H7 (cell line): ENCODE data around the gene PITHD1. TPM values are rescaled to one million over a fixed set of nuclear protein-coding genes. Genes with fewer than 3 reads are reported as not detected.
"Not testable (repeated sequence)": the region's sequence is repeated elsewhere in the genome, so short reads cannot be mapped to it uniquely, and the experiment has no call there.

Experiments used
- DNase-seq: peaks from one replicate; pipeline ENCODE4 v3.0.0; 2012
- H3K27me3 ChIP-seq: 2 replicates; pipeline ENCODE4 v1.6.0; 2011; ENCODE audit warnings: mild to moderate bottlenecking, low read length; ENCODE audit not compliant: control insufficient read depth, insufficient read depth
- H3K36me3 ChIP-seq: replicated peaks from 2 replicates; pipeline ENCODE4 v1.5.1; 2011; ENCODE audit warnings: low read length; ENCODE audit not compliant: control insufficient read depth, insufficient read depth
- H3K4me3 ChIP-seq: 2 replicates; pipeline ENCODE4 v1.5.1; 2011; ENCODE audit warnings: low read depth, mild to moderate bottlenecking, control low read depth, low read length, moderate library complexity; ENCODE audit not compliant: insufficient read depth
- total RNA-seq: library from RNA; depleted of rRNA; stranded (reverse); fragments of >200 nt; shearing (Covaris generic); gene quantifications from 2 replicates; pipeline ENCODE4 v1.2.3, GENCODE V29; 2014

Gene PITHD1
- total RNA-seq, 1 experiment from 2014 or later, result 125 TPM

DNA sequence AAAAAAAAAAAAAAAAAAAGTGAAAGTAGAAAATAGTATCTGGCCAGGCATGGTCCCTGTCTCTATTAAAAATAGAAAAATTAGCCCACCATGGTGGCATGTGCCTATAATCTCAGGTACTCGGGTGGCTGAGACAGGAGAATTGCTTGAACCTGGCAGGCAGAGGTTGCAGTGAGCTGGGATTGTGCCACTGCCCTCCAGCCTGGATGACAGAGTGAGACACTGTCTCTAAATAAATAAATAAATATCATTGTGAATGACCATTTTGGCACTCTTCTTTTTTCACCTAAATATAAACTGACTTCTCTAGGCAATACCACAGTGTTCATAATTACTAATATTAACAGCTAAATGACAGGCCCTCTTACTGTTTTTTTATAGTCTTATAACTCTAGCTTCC lies 20.4 kb upstream of the PITHD1 start:
- Histone ChIP-seq H3K27me3 (no peaks in the 10 kb centered on the region), H3K4me3 (no peak overlapping the region), H3K36me3 (peaks cover 51% of the 10 kb centered on the region)
- no peak for DNase-seq

DNA sequence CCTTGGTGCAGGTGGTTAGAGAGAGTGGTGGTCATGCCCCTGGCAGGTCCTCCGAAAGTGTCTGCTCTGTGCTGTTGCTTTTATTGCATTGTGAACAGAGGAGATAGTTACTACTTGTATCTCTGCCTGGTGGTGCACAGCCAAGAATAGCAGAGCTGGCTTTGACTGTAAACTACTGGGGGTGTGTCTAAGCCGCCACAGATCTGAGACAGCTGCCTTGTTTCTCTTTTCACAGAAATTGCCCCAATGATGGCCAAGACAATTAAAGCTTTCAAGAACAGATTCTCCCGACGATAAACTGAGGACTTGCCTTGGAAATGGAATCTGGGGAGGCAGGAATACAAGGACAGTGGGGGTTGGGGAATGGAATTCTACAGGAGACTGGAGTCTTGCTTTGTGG lies 18.9 kb upstream of the PITHD1 start:
- no peak overlapping the region for H3K4me3 ChIP-seq
- H3K27me3 ChIP-seq, result no peaks in the 10 kb centered on the region
- DNase-seq, result no peak
- H3K36me3 ChIP-seq, result peaks cover 41% of the 10 kb centered on the region

DNA sequence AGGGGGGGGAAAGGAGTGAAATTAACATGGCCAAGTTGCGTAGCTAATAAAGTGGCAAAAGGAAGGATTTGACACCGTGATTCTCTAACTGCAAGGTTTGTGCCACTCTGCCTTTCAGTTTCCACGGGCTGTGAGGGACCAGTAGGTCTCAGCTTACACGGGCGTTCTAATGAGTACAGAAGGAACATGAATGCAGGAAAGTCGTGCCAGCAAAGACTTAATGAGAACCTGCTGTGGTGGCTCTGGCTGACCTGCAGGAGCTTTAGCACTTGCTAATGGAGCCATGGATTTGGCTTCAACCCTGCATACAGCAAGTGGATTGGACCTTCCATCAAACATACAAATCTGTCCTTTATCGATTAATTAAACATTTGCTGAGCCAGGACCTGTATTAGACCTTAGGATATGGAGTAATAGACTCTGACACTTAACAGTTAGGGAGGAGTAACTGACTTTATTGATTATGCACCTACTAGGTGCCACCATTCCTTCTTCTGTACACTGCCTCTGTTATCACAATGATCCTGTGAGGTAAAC lies 15.1 kb upstream of the PITHD1 start:
- Histone ChIP-seq H3K27me3 (no peaks in the 10 kb centered on the region), H3K4me3 (no peak overlapping the region), H3K36me3 (peaks cover 20% of the 10 kb centered on the region)
- no peak for DNase-seq

DNA sequence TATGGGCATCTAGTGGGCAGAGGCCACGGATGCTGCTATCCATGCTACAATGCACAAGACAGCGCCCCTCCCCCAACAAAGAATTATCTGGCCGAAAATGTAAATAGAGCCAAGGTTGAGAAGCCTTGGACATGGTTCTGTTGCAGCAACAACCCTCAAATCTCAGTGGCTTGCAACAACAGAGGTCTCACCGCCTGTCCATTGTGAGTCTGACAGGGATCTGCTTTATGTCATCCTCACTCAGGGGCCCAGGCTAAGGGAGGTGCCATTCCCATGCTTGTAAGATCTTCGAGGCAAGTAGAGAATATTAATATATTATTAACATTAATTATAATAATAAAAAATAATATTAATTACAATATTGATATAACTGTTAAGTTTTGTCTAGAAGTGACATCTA lies 9.5 kb upstream of the PITHD1 start:
- Histone ChIP-seq H3K27me3 (no peaks in the 10 kb centered on the region), H3K4me3 (no peak overlapping the region), H3K36me3 (peaks cover 6% of the 10 kb centered on the region)
- no peak for DNase-seq

DNA sequence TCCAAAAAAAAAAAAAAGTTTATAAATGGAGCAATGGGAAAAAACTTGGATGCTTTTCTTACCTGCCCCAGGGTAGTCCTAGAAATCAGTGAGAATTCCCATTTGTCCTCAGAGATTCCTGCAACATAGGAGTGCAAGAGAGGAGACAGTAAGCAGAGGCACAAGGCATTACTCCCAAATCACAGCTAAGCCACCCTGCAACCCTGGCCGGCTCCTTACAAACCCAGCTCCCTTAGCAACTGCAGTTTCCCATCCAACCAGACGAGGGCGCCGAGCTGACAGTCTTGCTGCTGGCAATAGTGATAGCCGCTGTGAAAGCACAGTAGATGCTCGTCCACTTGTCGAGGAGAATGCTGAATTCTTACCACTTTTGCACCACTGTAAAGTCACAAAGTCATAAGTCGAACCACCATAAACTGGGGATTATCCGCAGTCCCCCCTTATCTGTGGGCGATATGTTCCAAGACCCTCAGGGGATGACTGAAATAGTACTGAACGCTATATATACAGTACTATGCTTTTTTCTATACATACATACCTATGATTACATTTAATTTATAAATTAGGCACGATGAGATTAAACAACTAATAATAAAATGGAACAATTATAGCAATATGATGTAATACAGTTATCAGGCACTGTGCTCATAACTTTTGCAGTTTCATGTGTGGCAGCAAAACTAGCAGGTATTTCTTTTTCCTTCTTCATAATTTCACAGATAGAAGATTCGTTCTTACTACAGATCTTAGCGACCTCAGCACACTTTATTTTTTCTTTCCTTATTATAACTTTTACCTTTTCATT lies 6.0 kb upstream of the PITHD1 start:
- Histone ChIP-seq H3K27me3 (no peaks in the 10 kb centered on the region), H3K4me3 (no peak overlapping the region), H3K36me3 (peaks cover 2% of the 10 kb centered on the region)
- DNase-seq, result peak; percentile 84

DNA sequence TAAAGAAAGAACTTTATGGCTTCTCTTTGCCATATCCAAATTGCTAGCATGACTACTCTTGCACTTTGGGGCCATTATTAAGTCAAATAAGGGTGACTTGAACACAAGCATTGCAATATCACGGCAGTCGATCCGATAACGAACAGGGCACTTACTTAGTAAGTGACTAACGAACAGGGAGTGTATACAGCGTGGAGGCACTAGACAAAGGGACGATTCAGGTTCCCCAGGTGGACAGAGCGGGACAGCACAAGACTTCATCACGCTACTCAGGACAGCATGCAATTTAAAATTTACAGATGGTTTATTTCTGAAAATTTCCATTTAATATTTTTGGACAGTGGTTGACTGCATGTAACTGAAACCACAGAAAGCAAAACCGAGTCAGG lies 5.4 kb upstream of the PITHD1 start:
- Histone ChIP-seq H3K36me3 (peaks cover 2% of the 10 kb centered on the region), H3K27me3 (no peaks in the 10 kb centered on the region), H3K4me3 (no peak overlapping the region)
- DNase-seq, result no peak

DNA sequence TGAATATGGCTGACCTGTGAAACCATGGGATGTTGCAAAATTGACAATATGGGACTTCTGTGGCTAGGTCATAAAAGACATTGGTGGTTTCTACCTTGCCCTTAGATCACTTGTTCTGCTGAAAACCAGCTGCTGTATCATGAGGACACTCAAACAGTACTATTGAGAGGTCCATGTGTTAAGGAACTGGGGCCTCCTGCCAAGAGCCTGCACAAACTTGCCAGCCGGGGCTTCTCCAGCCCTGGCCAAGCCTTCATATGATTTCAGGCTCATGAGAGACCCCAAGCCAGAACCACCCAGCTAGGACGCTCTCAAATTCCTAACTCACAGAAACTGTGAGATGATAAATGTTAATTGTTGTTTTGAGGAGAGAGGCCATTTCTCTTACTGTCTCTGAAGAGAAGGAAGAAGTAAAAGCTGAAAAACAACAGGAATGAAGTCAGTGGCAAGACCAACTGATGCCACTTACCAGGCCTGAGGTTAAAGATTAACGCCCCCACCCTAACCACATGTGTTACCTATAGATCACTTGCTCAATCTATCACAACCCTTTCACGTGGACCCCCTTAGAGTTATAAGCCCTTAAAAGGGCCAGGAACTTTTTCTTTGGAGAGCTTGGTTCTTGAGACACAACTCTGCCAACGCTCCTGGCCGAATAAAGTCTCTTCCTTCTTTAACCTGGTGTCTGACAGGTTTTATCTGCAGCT lies 3.9 kb upstream of the PITHD1 start:
- Histone ChIP-seq H3K27me3 (no peaks in the 10 kb centered on the region), H3K4me3 (no peak overlapping the region), H3K36me3 (peaks cover 2% of the 10 kb centered on the region)
- DNase-seq, result no peak

DNA sequence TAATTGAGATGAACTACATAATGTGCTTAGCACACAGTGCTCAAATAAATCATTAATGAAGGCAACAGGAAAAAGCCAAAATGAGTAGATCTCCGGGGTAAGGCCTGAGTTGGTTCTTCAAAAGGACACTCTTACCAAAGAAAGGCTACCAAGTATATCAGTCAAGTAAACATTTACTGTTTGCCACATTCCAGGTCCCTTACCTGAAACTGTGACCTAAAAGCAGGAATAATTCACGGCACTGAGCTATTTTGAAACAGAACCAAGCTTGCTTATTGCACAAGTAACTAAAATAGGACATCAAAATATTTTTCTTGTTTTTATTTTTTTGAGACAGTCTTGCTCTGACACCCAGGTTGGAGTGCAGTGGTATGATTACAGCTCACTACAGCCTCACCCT lies 2.0 kb upstream of the PITHD1 start:
- Histone ChIP-seq H3K27me3 (no peaks in the 10 kb centered on the region), H3K36me3 (peaks cover 3% of the 10 kb centered on the region; the same call in 1 of the 2 replicates), H3K4me3 (no peak overlapping the region)
- no peak for DNase-seq

DNA sequence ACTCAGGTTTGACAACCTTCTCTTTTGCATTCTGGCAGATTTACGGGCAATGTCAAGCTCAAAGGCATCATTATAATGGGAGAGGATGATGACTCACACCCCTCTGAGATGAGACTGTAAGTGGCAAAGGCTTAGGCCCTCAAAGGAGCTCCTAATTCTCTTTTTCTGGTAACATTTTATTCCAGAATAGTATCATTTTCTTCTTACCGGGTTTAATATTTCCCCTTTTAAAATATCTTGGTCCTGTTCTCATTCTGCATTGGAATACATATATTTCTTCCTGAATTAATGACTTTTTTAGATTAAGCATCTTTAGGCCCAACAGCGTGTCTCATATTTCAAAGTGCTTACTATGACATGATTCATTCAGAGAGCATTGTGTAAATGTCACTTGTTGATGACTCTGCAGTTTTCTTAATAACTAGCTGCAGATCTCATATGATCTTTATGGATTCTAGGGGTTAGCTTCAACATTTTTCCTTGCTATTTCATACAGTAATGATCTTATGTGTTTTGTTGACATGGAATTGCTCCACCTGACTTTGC lies 1.7 kb downstream of the PITHD1 start:
- H3K4me3 ChIP-seq, result no peak overlapping the region
- no peaks in the 10 kb centered on the region for H3K27me3 ChIP-seq
- H3K36me3 ChIP-seq, result peaks cover 5% of the 10 kb centered on the region; the same call in 1 of the 2 replicates
- no peak for DNase-seq

DNA sequence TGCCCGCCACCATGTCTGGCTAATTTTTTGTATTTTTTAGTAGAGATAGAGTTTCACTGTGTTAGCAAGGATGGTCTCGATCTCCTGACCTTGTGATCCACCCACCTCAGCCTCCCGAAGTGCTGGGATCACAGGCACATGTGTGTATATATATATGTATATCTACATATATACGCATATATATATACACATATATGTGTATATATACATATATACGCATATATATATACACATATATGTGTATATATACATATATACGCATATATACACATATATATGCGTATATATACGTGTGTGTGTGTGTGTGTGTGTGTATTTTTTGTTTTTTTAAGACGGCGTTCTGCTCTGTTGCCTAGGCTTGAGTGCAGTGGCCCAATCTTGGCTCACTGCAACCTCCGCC lies 4.9 kb downstream of the PITHD1 start:
- H3K27me3 ChIP-seq, DNase-seq, H3K4me3 ChIP-seq: not testable (repeated sequence)
- H3K36me3 ChIP-seq, result peaks cover 21% of the 10 kb centered on the region

DNA sequence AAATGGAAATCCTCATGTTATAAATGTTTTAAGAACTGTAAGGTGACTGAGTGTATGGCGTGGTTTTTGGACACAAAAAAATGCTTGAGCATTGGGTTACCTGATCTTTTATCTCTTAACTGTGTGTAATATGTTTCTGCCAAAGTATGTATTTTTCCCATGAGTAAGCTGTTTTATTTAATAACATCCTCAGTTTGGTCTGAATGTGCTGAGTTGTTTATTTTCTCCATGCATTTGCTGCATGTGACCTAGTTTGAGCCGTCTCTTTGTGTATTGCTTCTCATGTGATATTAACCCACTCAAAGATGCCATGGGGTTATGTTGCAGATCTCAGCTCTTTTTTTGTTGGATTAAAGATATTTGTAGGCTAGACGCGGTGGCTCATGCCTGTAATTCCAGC lies 6.6 kb downstream of the PITHD1 start:
- DNase-seq, result no peak
- Histone ChIP-seq H3K27me3 (no peaks in the 10 kb centered on the region), H3K36me3 (peaks cover 21% of the 10 kb centered on the region), H3K4me3 (no peak overlapping the region)

DNA sequence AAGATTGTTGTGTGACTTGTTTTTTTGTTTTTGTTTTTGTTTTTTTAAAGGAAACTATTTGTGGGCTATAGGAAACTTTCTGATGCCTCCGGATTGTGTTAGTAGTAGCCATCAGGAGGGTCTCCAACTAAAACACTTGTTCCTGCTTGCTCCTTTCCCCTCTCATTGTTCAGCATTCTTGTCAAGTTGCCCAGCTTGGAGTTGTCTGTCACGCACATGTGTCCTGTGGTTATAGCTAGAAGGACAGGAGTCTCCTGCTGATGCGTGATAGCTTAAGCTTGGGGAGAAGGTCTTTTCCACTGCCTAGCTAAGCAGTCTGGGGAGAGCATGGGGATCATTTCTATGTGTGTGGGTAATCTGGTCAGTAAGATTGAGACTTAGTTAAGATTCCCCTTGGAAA lies 9.5 kb downstream of the PITHD1 start:
- H3K27me3 ChIP-seq, result no peaks in the 10 kb centered on the region
- DNase-seq, result no peak
- H3K4me3 ChIP-seq, result no peak overlapping the region
- peaks cover 17% of the 10 kb centered on the region for H3K36me3 ChIP-seq

DNA sequence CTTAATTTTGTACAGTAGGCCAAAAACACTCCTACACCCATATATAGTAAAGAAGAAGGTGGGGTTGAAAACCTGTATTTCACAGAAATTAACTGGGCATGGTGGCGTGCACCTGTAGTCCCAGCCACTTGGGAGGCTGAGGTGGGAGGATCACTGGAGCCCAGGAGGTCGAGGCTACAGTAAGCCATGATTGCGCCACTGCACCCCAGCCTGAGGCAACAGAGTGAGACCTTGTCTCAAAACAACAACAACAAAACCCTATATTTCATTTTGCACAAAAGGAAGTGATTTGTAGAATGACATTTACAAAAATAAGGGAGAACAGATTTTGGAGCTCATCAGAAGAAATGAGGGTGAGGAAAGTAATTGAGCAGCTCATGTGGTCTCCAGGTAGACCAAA lies 10.5 kb downstream of the PITHD1 start:
- DNase-seq, result no peak
- no peaks in the 10 kb centered on the region for H3K27me3 ChIP-seq
- H3K36me3 ChIP-seq, result peaks cover 19% of the 10 kb centered on the region
- H3K4me3 ChIP-seq, result no peak overlapping the region

DNA sequence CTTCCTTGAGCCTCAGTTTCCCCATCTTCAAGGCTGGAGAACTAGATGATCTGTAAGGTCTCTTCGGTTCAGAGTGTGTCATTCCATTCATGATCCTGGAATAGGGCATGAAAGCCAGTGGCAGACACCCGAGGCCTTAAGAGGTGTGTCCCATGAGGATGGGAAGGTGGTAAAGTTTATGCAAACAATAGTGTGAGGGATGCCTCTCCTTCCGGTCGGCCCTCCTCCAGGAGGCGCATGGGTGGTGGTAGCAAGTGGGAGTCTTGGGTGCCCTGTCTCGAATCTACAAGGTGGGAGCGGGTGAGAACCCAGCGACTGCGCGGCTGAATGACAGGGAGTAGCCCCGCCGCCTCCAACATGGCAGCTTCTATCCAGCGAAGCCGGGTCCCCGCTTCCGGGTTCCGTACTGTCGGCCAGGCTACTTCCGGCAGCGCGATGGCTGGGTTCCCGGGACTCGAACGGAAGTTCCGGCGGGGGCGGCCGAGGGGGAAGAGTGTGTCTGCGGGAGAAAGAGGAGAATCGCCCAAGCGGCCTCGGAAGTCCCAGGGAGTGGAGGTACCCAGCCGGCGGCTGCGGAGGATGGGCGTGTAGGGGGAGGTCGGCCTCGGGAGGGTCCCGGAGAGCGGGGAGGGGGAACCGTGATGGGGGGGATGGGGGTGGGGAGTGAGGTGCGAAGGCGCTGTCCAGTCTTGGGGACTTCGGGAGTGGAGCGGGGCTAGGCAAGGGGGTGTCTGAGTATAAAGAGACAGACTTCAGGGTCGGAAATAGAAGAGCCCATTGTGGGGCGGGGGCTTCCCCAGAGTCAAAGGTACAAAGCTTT lies 12.7 kb downstream of the PITHD1 start, which contains the start of gene LYPLA2:
LYPLA2 (plus strand) TSS at position 450 of the 820 bp plus-strand sequence. CDS start 1,538 bp downstream, outside the sequence.
- no peaks in the 10 kb centered on the region for H3K27me3 ChIP-seq

More for the DNA sequence above, 12.7 kb downstream of the PITHD1 start, which contains the start of gene LYPLA2:
- Histone ChIP-seq H3K36me3 (peaks cover 17% of the 10 kb centered on the region), H3K4me3 (peak within 1 kb of the TSS; percentile 65)
- DNase-seq, result peak; percentile 96
